ENCODE data around the gene DGKH.

Gene DGKH

DNA sequence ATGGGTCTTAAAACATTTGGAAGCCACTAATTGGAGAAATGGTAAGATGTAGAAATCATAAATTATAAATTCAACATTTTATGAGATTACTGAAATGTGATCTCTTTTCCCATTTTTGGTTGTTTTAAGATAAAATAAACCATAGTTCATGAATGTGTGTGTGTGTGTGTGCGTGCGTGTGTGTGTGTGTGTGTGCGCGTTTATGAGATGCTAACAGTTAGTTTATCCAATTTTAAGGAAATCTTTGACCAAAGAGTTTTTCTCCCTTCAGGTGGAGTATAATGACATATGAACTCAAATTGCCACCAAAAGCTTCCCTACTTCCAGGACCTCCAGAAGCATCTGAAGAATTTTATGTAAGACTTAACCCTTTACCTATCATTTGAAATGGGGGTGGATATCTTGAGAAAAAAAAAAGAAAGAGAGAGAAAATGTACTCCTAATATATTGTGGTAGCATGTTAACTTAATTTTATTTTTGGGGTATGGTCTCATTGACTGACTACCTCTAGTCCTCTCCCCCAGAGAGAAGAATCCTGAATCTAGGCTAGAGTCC is 125.4 kb downstream of the DGKH start:
- CTCF ChIA-PET = interaction anchor here (1.5 kb wide), 1 partner anchor 10 kb away, joined by 7 read pairs; no protein-coding TSS in a partner anchor
- POLR2A ChIA-PET = no interaction called here
- DNase-seq (ENCODE audit: extremely low spot score) = no peak
- TF ChIP-seq, protein P1, sequence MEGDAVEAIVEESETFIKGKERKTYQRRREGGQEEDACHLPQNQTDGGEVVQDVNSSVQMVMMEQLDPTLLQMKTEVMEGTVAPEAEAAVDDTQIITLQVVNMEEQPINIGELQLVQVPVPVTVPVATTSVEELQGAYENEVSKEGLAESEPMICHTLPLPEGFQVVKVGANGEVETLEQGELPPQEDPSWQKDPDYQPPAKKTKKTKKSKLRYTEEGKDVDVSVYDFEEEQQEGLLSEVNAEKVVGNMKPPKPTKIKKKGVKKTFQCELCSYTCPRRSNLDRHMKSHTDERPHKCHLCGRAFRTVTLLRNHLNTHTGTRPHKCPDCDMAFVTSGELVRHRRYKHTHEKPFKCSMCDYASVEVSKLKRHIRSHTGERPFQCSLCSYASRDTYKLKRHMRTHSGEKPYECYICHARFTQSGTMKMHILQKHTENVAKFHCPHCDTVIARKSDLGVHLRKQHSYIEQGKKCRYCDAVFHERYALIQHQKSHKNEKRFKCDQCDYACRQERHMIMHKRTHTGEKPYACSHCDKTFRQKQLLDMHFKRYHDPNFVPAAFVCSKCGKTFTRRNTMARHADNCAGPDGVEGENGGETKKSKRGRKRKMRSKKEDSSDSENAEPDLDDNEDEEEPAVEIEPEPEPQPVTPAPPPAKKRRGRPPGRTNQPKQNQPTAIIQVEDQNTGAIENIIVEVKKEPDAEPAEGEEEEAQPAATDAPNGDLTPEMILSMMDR (IDR thresholded peaks at IDR 0.05; ENCODE audit: control extremely low read depth, extremely low read depth, low read depth, missing control alignments) = no peak

DNA sequence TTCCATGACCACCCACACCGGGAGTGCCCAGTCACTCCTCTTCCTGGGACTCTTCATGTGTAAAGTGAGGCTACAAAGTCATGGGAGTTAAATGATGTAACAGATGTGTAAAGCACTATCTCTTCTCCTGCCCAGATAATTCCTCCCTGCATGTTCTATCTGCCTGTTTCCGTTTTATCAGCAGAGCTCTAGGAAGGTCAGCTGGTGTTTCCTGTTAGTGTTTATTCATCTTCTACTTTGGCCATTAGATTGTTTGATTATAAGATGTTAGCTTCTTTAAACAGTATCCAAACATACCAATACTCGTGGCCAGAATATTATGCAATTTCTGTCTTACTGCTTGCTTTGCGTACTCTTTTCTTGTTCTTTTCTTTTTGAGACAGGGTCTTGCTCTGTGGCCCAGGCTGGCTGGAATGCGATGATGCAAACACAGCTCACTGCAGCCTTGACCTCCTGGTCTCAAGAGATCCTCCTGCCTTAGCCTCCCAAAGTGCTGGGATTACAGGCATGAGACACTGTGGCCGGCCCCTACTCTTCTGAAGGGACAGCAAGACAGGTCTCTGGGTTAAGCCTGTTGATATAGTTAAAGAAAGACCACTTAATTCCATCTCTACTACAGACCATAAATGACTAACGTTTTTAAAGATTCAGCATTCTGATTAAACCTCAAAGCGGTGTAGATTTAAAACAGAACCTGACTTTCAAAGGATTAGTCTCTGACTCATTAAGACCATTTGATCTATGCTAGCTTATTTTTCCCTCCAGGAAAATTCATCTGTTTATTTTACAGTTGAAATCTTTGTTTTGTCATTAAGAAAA is 126.1 kb downstream of the DGKH start:
- DNase-seq (ENCODE audit: extremely low spot score) = no peak
- POLR2A ChIA-PET = no interaction called here
- TF ChIP-seq, protein P1 (IDR thresholded peaks at IDR 0.05; ENCODE audit: control extremely low read depth, extremely low read depth, low read depth, missing control alignments) = no peak
- CTCF ChIA-PET = interaction anchor here (1.4 to 1.5 kb wide), 2 partner anchors 9 to 34 kb away, joined by 3 to 7 read pairs; no protein-coding TSS in a partner anchor

DNA sequence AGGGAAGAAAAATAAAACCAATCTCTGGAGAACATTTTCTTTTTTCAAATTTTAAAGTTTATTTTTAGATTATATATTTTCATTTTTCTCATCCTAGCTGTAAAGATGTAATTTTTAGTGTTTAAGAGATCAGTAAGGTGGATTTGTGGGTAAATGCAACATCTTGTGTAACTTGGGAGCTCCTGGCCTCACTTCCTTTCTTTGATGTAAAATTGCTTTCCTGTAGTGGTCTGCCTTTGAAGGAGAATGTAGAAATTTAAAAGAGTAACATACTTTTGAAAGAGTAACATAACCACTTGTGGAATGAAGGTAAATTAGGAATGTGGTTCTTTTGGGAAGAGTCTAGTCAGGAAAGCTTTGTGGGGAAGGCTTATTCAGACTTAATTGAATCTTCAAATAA is 127.8 kb downstream of the DGKH start:
- CTCF ChIA-PET = interaction anchor here (1.4 kb wide), 1 partner anchor 36 kb away, joined by 3 read pairs; no protein-coding TSS in a partner anchor
- POLR2A ChIA-PET = no interaction called here
- DNase-seq (ENCODE audit: extremely low spot score) = no peak
- TF ChIP-seq, protein P1 (IDR thresholded peaks at IDR 0.05; ENCODE audit: control extremely low read depth, extremely low read depth, low read depth, missing control alignments) = no peak

DNA sequence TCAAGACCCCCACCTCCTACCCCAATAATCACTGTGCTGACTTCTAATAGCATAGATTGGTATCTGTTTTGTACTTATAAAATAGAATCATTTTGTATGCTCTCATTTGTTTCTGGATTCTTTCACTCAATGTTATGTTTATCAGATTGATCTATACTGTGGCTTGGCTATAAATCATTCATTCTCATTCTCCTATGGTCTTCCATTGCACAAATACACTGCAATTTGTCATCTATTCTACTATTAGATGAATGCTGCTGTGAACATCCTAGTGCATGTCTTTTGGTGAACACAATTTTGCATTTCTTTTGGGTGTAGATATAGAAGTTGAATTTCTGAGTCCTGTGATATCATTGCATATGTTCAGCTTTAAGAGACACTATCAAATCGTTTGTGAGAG is 128.7 kb downstream of the DGKH start:
- no peak for DNase-seq (ENCODE audit: extremely low spot score)
- ChIA-PET CTCF (no interaction called here), POLR2A (no interaction called here)
- TF ChIP-seq, protein P1 (IDR thresholded peaks at IDR 0.05; ENCODE audit: control extremely low read depth, extremely low read depth, low read depth, missing control alignments) = no peak

DNA sequence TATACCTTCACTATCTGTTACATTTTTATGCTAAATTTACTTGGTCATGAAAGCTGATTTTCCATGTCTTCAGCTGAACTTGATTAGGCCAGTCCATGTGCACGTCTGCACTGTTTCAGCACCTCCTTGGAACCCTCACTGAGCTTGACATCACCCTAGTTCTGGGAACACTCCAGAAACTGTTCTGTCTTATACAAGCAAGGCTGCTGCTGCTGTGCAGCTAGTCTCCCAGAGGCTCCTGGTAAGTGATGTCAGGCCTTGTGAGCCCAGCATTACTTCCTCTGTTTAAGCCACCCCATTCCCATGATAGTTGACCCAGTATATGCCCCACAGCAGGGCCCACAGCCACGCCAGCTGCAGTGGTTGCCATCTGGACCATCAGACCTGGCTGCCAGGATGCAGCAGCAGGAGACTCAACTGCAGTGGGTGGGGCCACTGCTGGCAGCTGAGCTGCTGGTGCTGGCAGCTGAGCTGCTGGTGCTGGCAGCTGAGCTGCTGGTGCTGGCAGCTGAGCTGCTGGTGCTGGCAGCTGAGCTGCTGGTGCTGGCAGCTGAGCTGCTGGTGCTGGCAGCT is 133.0 kb downstream of the DGKH start:
- DNase-seq (ENCODE audit: extremely low spot score) = no peak
- POLR2A ChIA-PET = interaction anchor here (0.7 kb wide), 1 partner anchor 9 kb away, joined by 3 read pairs; no protein-coding TSS in a partner anchor
- CTCF ChIA-PET = interaction anchor here (0.7 kb wide), 1 partner anchor 8 kb away, joined by 3 read pairs; no protein-coding TSS in a partner anchor
- TF ChIP-seq, protein P1 (IDR thresholded peaks at IDR 0.05; ENCODE audit: control extremely low read depth, extremely low read depth, low read depth, missing control alignments) = no peak

DNA sequence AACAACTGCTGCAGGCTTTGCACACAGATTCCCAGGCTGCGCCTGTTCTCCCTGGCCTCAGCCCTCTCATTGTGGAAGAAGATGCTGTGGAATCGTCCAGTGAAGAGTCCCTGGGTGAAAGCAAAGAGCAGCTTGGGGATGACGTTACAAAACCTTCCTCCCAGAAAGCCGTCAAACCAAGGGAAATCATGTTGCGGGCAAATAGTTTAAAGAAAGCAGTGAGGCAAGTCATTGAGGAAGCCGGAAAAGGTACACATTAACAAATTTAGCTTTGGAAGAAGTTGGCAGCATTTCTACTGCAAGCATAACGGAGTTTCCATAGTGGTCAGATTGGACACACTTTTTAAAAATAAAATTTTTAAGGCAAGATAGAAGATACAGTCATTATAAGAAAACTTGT is 140.6 kb downstream of the DGKH start:
- ChIA-PET POLR2A (no interaction called here), CTCF (interaction anchor here (1.0 kb wide), 1 partner anchor 521 kb away, joined by 3 read pairs; no protein-coding TSS in a partner anchor)
- DNase-seq (ENCODE audit: extremely low spot score) = no peak
- TF ChIP-seq, protein P1 (IDR thresholded peaks at IDR 0.05; ENCODE audit: control extremely low read depth, extremely low read depth, low read depth, missing control alignments) = no peak
